Activated CD4-positive, alpha-beta T cell treated with anti-CD3 and anti-CD28 coated beads for 48 hours (primary cell): ENCODE data around the gene COX7C.
"Not testable (repeated sequence)": the region's sequence is repeated elsewhere in the genome, so short reads cannot be mapped to it uniquely, and the experiment has no call there.

Source experiments
- DNase-seq: peaks from one replicate; pipeline ENCODE4 v3.0.0-alpha.2; 2020

COX7C gene

DNA sequence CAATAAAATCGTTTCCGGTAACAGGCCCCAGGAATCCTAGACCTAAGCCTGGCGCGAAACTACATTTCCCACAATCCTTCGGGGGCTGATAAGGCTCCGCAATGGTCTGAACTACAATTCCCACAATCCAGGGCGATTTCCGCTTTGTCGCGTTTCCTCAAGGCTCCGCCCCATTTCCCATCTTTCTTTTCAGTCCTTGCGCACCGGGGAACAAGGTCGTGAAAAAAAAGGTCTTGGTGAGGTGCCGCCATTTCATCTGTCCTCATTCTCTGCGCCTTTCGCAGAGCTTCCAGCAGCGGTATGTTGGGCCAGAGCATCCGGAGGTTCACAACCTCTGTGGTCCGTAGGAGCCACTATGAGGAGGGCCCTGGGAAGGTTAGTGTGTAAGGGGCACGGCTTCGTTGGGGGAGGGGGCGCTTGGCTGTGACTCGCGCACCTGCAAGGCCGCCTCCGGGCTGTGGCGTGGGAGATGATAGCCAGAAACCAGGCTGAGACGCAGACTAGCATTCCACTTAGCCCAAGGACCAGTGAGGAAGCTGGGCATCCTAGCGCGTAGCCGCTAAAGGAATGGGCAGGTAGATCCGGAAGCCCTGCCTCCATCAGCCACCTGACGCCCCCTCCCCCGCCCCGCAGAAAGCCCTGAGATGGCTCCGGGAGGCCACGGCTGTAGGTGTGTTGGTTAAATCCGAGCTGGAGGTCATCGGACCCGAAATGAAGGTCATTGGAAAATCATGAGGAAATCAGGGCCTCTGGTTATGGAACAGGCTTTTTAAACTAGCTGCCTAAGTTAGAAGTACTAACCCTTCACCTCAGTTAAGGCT lies at the start of gene COX7C:
COX7C (plus strand) TSS at position 186 of the 821 bp plus-strand sequence; CDS start at position 301, 115 bp downstream.
- peak; percentile 93 for DNase-seq

DNA sequence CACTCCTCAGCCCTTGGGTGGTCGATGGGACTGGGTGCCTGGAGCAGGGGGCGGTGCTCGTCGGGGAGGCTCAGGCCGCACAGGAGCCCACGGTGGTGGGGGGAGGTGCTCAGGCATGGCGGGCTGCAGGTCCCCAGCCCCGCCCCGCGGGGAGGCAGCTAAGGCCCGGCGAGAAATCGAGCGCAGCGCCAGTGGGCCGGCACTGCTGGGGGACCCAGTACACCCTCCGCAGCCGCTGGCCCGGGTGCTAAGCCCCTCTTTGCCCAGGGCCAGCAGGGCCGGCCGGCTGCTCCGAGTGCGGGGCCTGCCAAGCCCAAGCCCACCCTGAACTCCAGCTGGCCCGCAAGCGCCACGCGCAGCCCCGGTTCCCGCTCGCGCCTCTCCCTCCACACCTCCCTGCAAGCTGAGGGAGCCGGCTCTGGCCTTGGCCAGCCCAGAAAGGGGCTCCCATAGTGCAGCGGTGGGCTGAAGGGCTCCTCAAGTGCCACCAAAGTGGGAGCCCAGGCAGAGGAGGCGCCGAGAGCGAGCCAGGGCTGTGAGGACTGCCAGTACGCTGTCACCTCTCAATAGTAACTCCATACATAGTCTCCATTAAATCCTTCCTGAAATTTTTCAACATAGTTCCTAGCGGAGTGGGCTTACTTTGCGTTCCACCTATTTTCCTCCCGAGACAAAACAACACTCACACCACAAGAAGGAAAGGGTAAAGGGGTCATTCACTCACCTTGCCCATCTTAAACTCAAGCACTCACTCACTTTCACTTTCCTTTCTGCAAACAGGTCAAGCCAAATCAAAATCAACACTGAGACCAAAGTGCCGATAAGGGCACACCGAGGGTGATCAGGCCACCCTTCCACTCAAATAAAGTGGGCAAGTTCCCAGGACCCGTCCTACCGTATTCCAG lies 48.0 kb upstream of the COX7C start:
- DNase-seq: not testable (repeated sequence)

DNA sequence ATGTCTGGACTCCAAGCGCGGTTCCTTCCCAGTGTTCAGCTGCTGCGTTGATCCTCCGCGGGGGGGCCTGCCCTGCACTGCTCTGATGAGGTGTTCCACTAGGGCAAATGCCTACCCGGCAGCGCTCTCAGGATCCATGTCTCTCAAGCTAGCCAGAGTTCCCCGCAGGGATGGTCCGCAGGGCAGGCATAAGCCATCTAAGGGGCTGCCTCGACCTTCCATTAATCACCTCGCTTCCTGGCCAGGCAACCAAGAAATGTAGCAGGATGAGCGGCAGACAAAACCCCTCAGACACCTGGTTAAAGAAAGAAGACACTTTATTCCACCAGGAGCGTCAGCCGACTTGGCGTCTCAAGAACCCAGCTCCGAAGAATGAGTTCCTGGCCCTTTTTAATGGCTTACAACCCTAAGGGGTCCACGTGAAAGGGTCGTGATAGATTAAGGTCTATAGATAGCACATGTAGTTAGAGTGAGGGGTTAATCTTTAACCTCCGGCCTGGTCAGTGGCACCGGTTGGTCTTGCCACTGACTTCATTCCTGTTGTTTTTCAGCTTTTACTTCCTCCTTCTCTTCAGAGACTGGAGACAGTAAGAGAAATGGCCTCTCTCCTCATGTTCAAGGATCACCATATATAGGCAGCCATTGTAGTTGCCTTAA lies 47.2 kb upstream of the COX7C start:
- DNase-seq: no peak

GRCh38 chr5:86571109-86571508 lies 46.6 kb upstream of the COX7C start:
- DNase-seq: not testable (repeated sequence)

GRCh38 chr5:86572825-86573517 lies 44.8 kb upstream of the COX7C start:
- no peak for DNase-seq

DNA sequence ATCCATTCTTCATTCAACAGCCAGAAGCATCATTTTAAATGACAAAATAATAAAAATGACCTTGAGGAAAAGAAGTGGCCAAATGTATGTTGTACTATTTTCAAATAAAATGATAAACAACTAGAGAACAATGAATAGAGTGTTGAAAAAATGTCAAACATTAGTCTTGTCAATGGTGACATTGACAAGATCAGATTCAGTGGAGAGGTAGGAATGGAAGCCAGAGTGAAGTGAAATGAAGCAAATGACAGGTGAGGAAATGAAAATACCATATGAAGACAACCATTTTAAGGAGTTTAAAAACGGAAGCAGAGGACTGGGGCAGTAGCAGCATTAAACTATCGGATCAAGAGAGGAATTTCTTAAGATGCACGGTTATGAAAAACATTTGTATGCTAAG lies 38.2 kb upstream of the COX7C start:
- DNase-seq: no peak

GRCh38 chr5:86596476-86596875 lies 21.3 kb upstream of the COX7C start:
- DNase-seq: no peak

DNA sequence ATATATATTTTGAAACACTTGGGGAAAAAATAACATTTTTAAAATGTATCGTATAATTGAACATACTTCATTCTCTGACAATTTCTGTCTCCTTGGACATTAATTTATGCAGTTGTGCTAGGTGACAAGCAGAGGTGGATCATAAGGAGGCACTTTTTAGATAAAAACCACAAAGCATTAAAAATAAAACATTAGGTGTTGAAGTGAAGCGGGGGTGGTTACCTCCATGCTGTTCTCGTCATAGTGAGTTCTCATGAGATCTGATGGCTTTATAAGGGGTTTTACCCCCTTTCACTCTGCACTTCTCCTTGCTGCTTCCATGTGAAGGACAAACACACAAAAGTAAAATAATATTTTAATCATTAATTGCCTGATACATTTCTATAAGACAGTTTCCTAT lies 11.9 kb upstream of the COX7C start:
- DNase-seq: no peak

GRCh38 chr5:86613455-86613854 lies 4.3 kb upstream of the COX7C start:
- no peak for DNase-seq

DNA sequence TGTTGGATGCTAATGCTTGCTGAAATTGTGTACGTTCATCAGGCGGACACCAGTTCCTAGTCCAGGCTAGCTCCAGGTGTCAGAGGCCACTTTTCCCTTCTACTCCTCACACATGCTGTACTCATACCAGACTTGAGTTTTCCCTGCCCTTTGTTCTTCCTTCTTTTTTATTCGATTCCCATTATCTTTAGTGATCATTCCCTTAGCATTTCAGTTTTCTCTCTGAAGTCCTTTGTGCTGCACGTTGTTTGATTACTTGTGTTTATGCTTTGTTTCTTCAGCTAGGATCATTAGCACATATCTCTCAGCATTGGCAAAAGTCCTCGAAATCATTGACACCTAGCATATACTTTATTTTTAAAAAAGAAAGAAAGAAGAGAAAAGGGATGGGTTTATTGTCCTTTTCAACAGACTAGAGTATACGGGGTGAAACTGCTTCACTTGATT lies 409 bp upstream of the COX7C start:
- DNase-seq: no peak

DNA sequence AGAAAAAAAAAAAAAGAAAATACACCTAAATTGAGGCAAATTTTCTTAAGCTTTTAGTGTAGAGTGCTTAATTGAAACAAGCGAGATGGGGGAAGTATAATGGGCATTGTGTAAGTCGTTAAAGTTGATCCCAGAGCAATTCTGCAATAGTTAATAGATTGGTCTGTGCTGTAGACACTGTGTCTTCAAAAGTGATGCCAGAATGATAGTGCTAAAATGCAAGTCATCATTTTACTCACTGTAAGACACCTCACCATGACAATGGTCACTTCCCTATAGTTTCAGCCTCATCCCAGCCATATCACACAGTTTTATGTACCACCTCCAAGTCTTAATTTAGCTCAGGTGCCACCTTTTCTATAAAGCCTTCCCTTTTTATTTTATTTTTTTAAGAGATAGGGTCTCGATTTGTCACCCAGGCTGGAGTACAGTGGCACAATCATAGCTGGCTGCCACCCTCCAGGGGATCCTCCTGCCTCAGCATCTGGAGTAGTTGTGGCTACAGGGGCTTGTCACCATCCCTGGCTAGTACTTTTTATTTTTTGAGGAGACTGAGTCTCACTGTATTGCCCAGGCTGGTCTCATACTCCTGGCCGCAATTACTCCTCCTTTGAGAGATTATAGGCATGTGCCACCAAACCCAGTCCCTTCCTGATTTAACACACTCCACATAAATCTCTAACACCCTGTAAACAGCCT lies 6.2 kb downstream of the COX7C start:
- no peak for DNase-seq

- DNase-seq: no peak
These were observed 7.4 kb downstream of the COX7C start for GRCh38 chr5:86625148-86625547.

- no peak for DNase-seq
These were observed 8.4 kb downstream of the COX7C start for GRCh38 chr5:86626149-86626548.

DNA sequence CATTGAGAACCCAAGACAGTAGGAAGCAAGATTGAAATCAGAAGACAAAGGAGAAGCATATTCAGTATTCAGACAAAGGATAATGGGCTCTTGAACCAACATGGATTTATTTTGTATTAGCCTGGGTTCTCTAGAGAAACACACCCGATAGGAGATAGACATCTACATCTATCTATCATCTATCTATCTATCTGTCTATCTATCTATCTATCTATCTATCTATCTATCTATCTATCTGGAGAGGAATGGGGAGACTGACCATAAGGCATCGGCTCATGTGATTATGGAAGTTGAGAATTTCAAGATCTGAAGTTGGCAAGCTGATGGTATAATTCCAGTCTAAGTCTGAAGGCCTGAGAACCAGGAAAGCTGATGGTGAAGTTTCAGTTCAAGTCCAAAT lies 13.4 kb downstream of the COX7C start:
- DNase-seq: no peak

DNA sequence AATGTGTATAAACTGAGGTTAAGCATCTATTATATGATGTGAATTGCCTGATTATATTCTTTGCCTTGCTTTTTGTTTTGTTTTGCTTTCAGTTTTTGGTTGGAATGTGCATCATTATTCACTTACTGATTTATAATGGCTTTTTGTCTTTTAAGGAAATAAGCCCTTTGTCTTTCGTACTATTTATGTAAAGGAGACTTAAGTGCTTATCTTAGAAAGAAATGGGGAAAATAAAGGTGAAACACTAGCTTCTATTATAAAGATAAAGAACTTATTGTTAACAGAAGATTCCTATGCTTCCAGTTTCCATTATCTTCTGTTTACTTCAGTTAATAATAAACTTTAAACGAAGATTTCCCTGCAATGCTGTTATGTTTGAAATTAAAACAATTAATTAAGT lies 23.3 kb downstream of the COX7C start:
- DNase-seq: no peak

DNA sequence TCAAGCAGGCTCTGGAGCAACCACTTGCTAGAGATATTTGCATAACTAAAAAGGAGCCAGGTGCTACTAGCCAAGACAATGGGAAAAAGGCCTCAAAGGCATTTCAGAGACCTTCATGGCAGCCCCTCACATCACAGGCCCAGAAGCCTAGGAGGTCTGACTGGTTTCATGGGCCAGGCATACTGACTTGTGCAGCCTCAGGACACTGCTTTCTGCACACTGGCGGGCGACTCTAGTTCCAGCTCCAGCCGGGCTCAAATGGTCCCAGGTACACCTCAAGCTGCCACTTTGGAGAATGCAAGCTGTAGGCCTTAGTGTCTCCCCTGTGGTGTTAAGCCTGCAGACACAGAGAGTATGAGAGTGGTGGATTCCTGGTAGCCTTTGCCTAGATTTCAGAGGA lies 27.1 kb downstream of the COX7C start:
- no peak for DNase-seq

DNA sequence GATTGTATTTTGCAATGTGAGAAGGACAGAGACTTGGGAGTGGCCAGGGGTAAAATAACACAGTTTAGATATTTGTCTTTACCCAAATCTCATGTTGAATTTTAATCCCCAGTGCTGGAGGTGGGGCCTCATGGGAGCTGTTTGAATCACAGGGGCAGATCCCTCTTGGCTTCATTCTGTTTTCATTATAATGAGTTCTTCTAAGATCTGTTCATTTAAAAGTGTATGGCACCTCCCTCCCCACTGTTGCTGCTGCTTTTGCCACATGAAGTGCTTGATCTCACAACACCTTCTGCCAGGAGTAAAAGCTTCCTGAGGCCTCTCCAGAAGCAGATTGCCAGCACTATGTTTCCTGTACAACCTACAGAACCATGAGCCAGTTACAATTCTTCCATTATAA lies 28.1 kb downstream of the COX7C start:
- DNase-seq: no peak

DNA sequence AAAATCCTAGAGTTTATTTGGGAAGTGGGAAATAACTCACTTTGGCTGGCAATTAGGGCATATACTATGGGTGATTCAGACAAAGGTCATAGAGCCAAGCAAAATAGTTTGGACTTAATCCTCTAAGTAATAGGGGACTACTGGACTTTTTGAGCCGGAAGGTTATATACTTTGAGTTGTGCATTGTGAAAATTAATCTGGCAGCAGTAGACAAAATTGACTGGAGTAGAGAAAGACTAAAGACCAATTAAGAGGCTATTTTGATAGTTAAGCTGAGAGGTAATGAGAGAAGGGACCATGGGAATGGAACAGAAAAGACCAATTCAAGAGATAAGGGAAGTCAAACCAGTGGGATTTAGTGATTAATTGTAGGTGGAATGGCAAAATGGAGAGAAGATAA lies 28.9 kb downstream of the COX7C start:
- no peak for DNase-seq

DNA sequence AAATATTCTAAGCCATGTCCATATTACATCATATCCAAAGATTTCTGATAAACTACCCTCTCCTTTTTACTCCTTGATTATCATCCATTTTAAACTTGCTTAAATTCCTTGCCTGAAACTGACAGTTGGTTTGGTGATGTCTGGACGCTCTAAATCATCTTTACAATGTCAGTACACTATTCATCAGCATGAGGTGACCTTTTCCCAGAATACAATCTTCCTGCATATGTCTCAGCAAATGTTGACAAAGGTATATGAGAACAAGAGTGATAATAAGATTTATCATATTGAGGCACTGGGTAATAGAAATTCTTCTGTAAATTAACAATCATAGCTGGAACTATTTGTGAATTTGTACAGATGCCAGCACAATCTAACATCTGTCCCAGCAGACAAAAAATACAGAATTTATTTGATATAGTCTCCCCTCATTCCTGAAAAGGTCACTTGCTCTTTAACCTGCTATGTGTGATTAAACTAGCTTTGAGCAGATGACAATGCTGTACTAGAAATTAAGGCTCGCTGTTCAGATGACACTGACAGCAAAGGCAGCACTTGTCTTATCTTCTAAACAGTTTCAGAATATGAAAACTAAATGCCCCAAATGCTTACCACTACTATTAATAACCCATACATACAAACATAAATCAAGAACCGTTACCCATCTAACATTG lies 32.2 kb downstream of the COX7C start:
- no peak for DNase-seq

DNA sequence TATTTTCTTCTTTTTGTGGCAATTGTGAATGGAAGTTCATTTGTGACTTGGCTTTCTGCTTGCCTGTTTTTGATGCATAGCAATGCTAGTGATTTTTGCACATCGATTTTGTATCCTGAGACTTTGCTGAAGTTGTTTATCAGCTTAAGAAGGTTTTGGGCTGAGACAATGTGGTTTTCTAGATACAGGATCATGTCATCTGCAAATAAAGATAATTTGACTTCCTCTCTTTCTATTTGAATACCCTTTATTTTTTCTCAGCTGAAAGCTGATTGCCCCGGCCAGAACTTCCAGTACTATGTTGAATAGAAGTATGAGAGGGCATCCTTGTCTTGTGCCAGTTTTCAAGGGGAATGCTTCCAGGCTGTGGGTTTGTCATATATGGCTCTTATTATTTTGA lies 43.0 kb downstream of the COX7C start:
- DNase-seq: not testable (repeated sequence)

DNA sequence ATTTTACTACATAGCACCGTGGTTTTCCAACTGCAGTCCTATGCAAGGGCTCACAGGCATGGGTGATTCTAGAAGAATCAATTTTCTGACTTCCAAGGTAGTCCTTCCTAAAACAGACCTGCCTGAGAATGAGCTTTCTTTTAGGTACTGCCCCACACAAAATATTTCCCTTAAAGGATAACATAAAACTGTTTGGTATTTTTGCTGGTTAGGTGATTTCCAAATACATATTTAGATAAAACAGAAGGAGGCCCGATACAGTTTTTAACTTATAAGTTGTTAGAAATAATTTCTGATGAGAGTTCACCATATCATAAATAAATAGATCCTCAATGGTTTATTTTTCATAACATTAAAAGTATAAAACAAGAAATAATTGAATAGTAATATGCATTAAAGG lies 46.4 kb downstream of the COX7C start:
- DNase-seq: no peak
